H1 (cell line): ENCODE data around the gene GAMT. TPM values are rescaled to one million over a fixed set of nuclear protein-coding genes. Genes with fewer than 3 reads are reported as not detected.

Experiments used
- CTCF ChIA-PET: fragments of 300-600 bp; sonication (Branson Sonifier 250); formaldehyde crosslinking; loops from one replicate; lab custom pipeline; 2021; ENCODE audit not compliant: partially characterized antibody; lab: Charles Lee
- POLR2A ChIA-PET: fragments of 300-600 bp; sonication (Branson Sonifier 250); formaldehyde crosslinking; loops from one replicate; lab custom pipeline; 2021; ENCODE audit warnings: inconsistent platforms; ENCODE audit not compliant: partially characterized antibody; lab: Charles Lee
- DNase-seq, 2 experiments: peaks; one replicate each; pipeline versions ENCODE4 v3.0.0 to v3.0.0-alpha.2; 2010 to 2022; ENCODE audit warnings: low spot score in 2 of 2, low read depth in 1 of 2, mixed read lengths in 1 of 2
- FAIRE-seq: peaks from 2 replicates; lab custom pipeline; 2011; peaks lifted over from hg19 to GRCh38; lab: Jason Lieb, UNC
- H2AFZ ChIP-seq: 2 replicates; pipeline ENCODE4 v1.8.1; 2012; ENCODE audit warnings: low read length, inconsistent platforms
- H2AK5ac ChIP-seq: 2 replicates; pipeline ENCODE4 v1.6.1; 2013; ENCODE audit warnings: low read depth, low read length
- H2BK120ac ChIP-seq: replicated peaks from 2 replicates; pipeline ENCODE3; 2013; ENCODE audit warnings: low read depth, low read length, inconsistent platforms
- H2BK12ac ChIP-seq: 2 replicates; pipeline ENCODE4 v1.6.1; 2013; ENCODE audit warnings: low read depth, low read length
- H2BK15ac ChIP-seq: 2 replicates; pipeline ENCODE4 v1.6.1; 2013; ENCODE audit warnings: low read length
- H2BK20ac ChIP-seq: 2 replicates; pipeline ENCODE4 v1.6.1; 2013; ENCODE audit warnings: low read length
- H2BK5ac ChIP-seq: 2 replicates; pipeline ENCODE4 v1.6.1; 2013; ENCODE audit warnings: low read depth, low read length
- H3K14ac ChIP-seq: 2 replicates; pipeline ENCODE4 v1.6.1; 2013; ENCODE audit warnings: inconsistent platforms; ENCODE audit not compliant: insufficient read length
- H3K18ac ChIP-seq: 2 replicates; pipeline ENCODE4 v1.6.1; 2013; ENCODE audit warnings: low read length; ENCODE audit errors: extremely low read depth
- H3K23ac ChIP-seq: 2 replicates; pipeline ENCODE4 v1.6.1; 2013; ENCODE audit warnings: inconsistent platforms; ENCODE audit not compliant: insufficient read length
- H3K23me2 ChIP-seq: 2 replicates; pipeline ENCODE4 v1.6.1; 2013; ENCODE audit warnings: low read depth, low read length
- H3K27ac ChIP-seq: 2 replicates; pipeline ENCODE4 v1.6.1; 2011; ENCODE audit warnings: low read depth, low read length, inconsistent platforms
- H3K27me3 ChIP-seq, 4 experiments: replicated peaks in 1 of 4; 1 replicate in 1 of 4; 2 replicates in 3 of 4; pipeline versions ENCODE4 v1.6.1 to v1.8.1; 2011 to 2013; ENCODE audit warnings: low read length in 3 of 4, mild to moderate bottlenecking in 3 of 4, inconsistent platforms in 2 of 4, mixed read lengths in 2 of 4, moderate library complexity in 1 of 4; ENCODE audit not compliant: control insufficient read depth in 3 of 4, insufficient read depth in 3 of 4; ENCODE audit errors: extremely low read depth in 1 of 4
- H3K36me3 ChIP-seq, 4 experiments: 2 replicates each; pipeline versions ENCODE4 v1.6.1 to v1.8.1; 2011 to 2013; ENCODE audit warnings: mild to moderate bottlenecking in 4 of 4, low read length in 3 of 4, moderate library complexity in 2 of 4, control low read depth in 1 of 4, inconsistent platforms in 1 of 4; ENCODE audit not compliant: insufficient read depth in 4 of 4, control insufficient read depth in 2 of 4
- H3K4ac ChIP-seq: replicated peaks from 2 replicates; pipeline ENCODE3; 2013; ENCODE audit warnings: low read length, low read depth, mixed read lengths, inconsistent platforms; ENCODE audit not compliant: insufficient read length
- H3K4me1 ChIP-seq, 4 experiments: replicated peaks in 1 of 4; 1 replicate in 1 of 4; 2 replicates in 3 of 4; pipeline versions ENCODE4 v1.6.1 to v1.8.1; 2011 to 2013; ENCODE audit warnings: low read length in 3 of 4, inconsistent platforms in 2 of 4, mixed read lengths in 1 of 4; ENCODE audit not compliant: insufficient read depth in 4 of 4, control insufficient read depth in 3 of 4
- H3K4me2 ChIP-seq, 2 experiments: 2 replicates each; pipeline versions ENCODE4 v1.6.1 to v1.8.1; 2011 to 2013; ENCODE audit warnings: low read depth in 2 of 2, low read length in 2 of 2, control low read depth in 1 of 2, inconsistent platforms in 1 of 2, mild to moderate bottlenecking in 1 of 2; ENCODE audit not compliant: insufficient read depth in 1 of 2
- H3K4me3 ChIP-seq, 4 experiments: fragments of 200-600, 300-600 bp in 1 of 4; sonication (generic), shearing (Covaris generic), sonication (Bioruptor Twin) in 1 of 4; 2 replicates each; pipeline versions ENCODE4 v1.5.1 to v1.8.1; 2011 to 2016; ENCODE audit warnings: low read length in 4 of 4, low read depth in 3 of 4, control low read depth in 2 of 4, inconsistent platforms in 2 of 4, mild to moderate bottlenecking in 2 of 4, mixed read lengths in 1 of 4, moderate library complexity in 1 of 4; ENCODE audit not compliant: insufficient read depth in 2 of 4; ENCODE audit errors: extremely low read depth in 1 of 4
- H3K56ac ChIP-seq: replicated peaks from 2 replicates; pipeline ENCODE3; 2013; ENCODE audit warnings: low read depth, mild to moderate bottlenecking, mixed read lengths, low read length, inconsistent platforms; ENCODE audit not compliant: insufficient read length
- H3K79me1 ChIP-seq: 2 replicates; pipeline ENCODE4 v1.6.1; 2013; ENCODE audit warnings: low read depth, low read length, control low read depth
- H3K79me2 ChIP-seq, 2 experiments: 2 replicates each; pipeline versions ENCODE4 v1.6.1 to v1.8.1; 2012 to 2013; ENCODE audit warnings: low read length in 2 of 2, mild to moderate bottlenecking in 2 of 2, inconsistent platforms in 1 of 2; ENCODE audit not compliant: insufficient read depth in 2 of 2, control insufficient read depth in 1 of 2
- H3K9ac ChIP-seq, 4 experiments: replicated peaks in 1 of 4; 1 replicate in 1 of 4; 2 replicates in 3 of 4; pipeline versions ENCODE4 v1.6.1 to v1.8.1; 2011 to 2013; ENCODE audit warnings: low read depth in 3 of 4, low read length in 3 of 4, control low read depth in 2 of 4, mild to moderate bottlenecking in 2 of 4, moderate library complexity in 2 of 4, inconsistent platforms in 1 of 4; ENCODE audit errors: extremely low read depth in 1 of 4
- H3K9me3 ChIP-seq, 2 experiments: 2 replicates each; pipeline versions ENCODE4 v1.6.1 to v1.8.1; 2012 to 2013; ENCODE audit warnings: mild to moderate bottlenecking in 2 of 2, moderate library complexity in 2 of 2, control low read depth in 1 of 2, inconsistent platforms in 1 of 2, low read depth in 1 of 2, low read length in 1 of 2, mixed read lengths in 1 of 2; ENCODE audit not compliant: insufficient read depth in 2 of 2
- H4K20me1 ChIP-seq, 2 experiments: replicated peaks in 1 of 2; 2 replicates each; pipeline versions ENCODE3 to v1.8.1; 2011 to 2013; ENCODE audit warnings: inconsistent platforms in 2 of 2, low read length in 2 of 2, mild to moderate bottlenecking in 1 of 2; ENCODE audit not compliant: insufficient read depth in 2 of 2, control insufficient read depth in 1 of 2
- H4K5ac ChIP-seq: 2 replicates; pipeline ENCODE4 v1.6.1; 2013; ENCODE audit warnings: low read length, low read depth, mixed read lengths, inconsistent platforms; ENCODE audit not compliant: insufficient read length
- H4K8ac ChIP-seq: 2 replicates; pipeline ENCODE4 v1.8.0; 2013; ENCODE audit warnings: mild to moderate bottlenecking, moderate library complexity, low read length, inconsistent platforms; ENCODE audit not compliant: insufficient read depth; ENCODE audit errors: extremely low read depth
- H4K91ac ChIP-seq: replicated peaks from 2 replicates; pipeline ENCODE3; 2013; ENCODE audit warnings: low read length, mixed read lengths, inconsistent platforms; ENCODE audit not compliant: insufficient read length
- CTCF ChIP-seq, 3 experiments: IDR thresholded peaks; 1 replicate in 2 of 3; 2 replicates in 1 of 3; pipeline versions ENCODE4 v1.5.1 to v1.6.1; 2011; ENCODE audit warnings: low read length in 3 of 3, mild to moderate bottlenecking in 3 of 3, inconsistent platforms in 2 of 3, low read depth in 1 of 3, moderate library complexity in 1 of 3; ENCODE audit not compliant: insufficient read depth in 1 of 3; ENCODE audit errors: control extremely low read depth in 1 of 3
- KDM4A ChIP-seq: IDR thresholded peaks from one replicate; pipeline ENCODE4 v1.7.1; 2012; ENCODE audit warnings: low read depth, mild to moderate bottlenecking, moderate library complexity, low read length, inconsistent platforms; ENCODE audit not compliant: severe bottlenecking
- PHF8 ChIP-seq: fragments of 200-600 bp; sonication (generic); conservative IDR thresholded peaks from 2 replicates; pipeline ENCODE4 v1.7.1; 2012; ENCODE audit warnings: low read depth, mild to moderate bottlenecking, inconsistent platforms, low read length, moderate library complexity
- SIRT6 ChIP-seq: IDR thresholded peaks from one replicate; pipeline ENCODE4 v1.7.1; 2012; ENCODE audit warnings: low read length, inconsistent platforms
- SP4 ChIP-seq: IDR thresholded peaks from 2 replicates; pipeline ENCODE4 v1.6.1; 2012; ENCODE audit warnings: low read length, inconsistent platforms
- SRF ChIP-seq: IDR thresholded peaks from 2 replicates; pipeline ENCODE4 v1.6.1; 2011; ENCODE audit warnings: mild to moderate bottlenecking, low read depth, low read length, moderate library complexity
- USF2 ChIP-seq: IDR thresholded peaks from 2 replicates; pipeline ENCODE4 v1.6.1; 2011; ENCODE audit warnings: low read length, improper control_type of control experiment
- WGBS, 2 experiments: shearing (Covaris generic) in 1 of 2; methylation state at CpG; one replicate each; pipeline versions ENCODE4 v1.1.6 to v1.1.7; 2013 to 2015; ENCODE audit warnings: low lambda C conversion rate in 2 of 2, mixed read lengths in 2 of 2, inconsistent platforms in 1 of 2, low coverage in 1 of 2, missing lambda C conversion rate in 1 of 2; ENCODE audit not compliant: insufficient replicate concordance in 2 of 2, insufficient coverage in 1 of 2, insufficient read length in 1 of 2; ENCODE audit errors: extremely low coverage in 1 of 2, missing lambda C conversion rate in 1 of 2; 5-methylcytosine and 5-hydroxymethylcytosine counted together
- polyA plus RNA-seq, 7 experiments: library from polyadenylated mRNA; depleted of rRNA in 3 of 7; stranded (reverse) in 5 of 7; unstranded in 2 of 7; fragments of >200 nt in 5 of 7; fragments of 200-250 nt in 2 of 7; gene quantifications; 1 replicate in 5 of 7; 2 replicates in 1 of 7; 4 replicates in 1 of 7; pipeline versions ENCODE4 v1.2.1 to v1.2.3, GENCODE V29; 2011 to 2013; ENCODE audit warnings: missing spikeins in 2 of 7, mixed read lengths in 2 of 7
- total RNA-seq: library from RNA; stranded (reverse); fragmentation: NEBNext Ultra II Directional; extraction: Animal tissue kit (Norgen Biotek cat#: 25700); gene quantifications from 2 replicates; pipeline ENCODE4 v1.2.1, GENCODE V29; 2021

The GAMT gene
- total and polyA plus RNA-seq, 2 of the 8 experiments (the other 6 are each of a cell fraction or from before 2014, with no cell fraction given): 17.2 to 35.6 TPM

GRCh38 chr19:1412995-1413800, 11.9 kb upstream of the GAMT start:
- H3K56ac ChIP-seq: no peak overlapping the region
- H2BK20ac ChIP-seq: no peak overlapping the region
- POLR2A ChIA-PET: interaction anchor here (0.7 to 3.9 kb wide), 17 partner anchors 8 to 144 kb away, joined by 3 to 24 read pairs (median 3); partner anchors contain the start of gene CIRBP
- H3K9me3 ChIP-seq: no peaks in the 10 kb centered on the region
- no peak overlapping the region for H3K18ac ChIP-seq
- no peak overlapping the region for H3K9ac ChIP-seq
- no peak overlapping the region; the same call in 1 of the 2 replicates for H4K8ac ChIP-seq
- no peak overlapping the region for H3K27ac ChIP-seq
- H3K14ac ChIP-seq: no peak overlapping the region
- peaks cover 79 to 99% of the 10 kb centered on the region in 2 experiments for H3K79me2 ChIP-seq
- H3K4me2 ChIP-seq: no peak overlapping the region
- no peak overlapping the region for H4K91ac ChIP-seq
- H3K27me3 ChIP-seq: no peaks in the 10 kb centered on the region
- no peak overlapping the region for H2BK12ac ChIP-seq
- peak overlapping the region; percentile 52; the same call in 1 of the 2 replicates for H2BK5ac ChIP-seq
- H2AFZ ChIP-seq: no peak overlapping the region
- peaks cover 0 to 16% (median 4%) of the 10 kb centered on the region in 4 experiments; a peak in 7 of 8 replicates for H3K36me3 ChIP-seq
- H4K20me1 ChIP-seq: peaks cover 78 to 84% of the 10 kb centered on the region in 2 experiments
- no peak overlapping the region for H4K5ac ChIP-seq
- no peak overlapping the region for H2BK15ac ChIP-seq
- peaks cover 8 to 43% (median 34%) of the 10 kb centered on the region in 4 experiments for H3K4me1 ChIP-seq
- no peak for FAIRE-seq
- H2BK120ac ChIP-seq: no peak overlapping the region
- DNase-seq: no peak
- peaks cover 30% of the 10 kb centered on the region for H3K79me1 ChIP-seq
- H3K4ac ChIP-seq: no peak overlapping the region
- no peak overlapping the region for H3K23ac ChIP-seq
- no peak overlapping the region for H2AK5ac ChIP-seq
- 93% methylated on average over 36 of the region's 36 CpGs; no CpG with 5 or more reads in 1 of the 2 experiments for WGBS, 2 experiments
- CTCF ChIA-PET: interaction anchor here (0.7 to 2.8 kb wide), 6 partner anchors 8 to 41 kb away, joined by 3 to 8 read pairs (median 4); no protein-coding TSS in a partner anchor
- H3K4me3 ChIP-seq: no peak overlapping the region
- H3K23me2 ChIP-seq: peaks cover 12% of the 10 kb centered on the region; the same call in 1 of the 2 replicates
- TF ChIP-seq SIRT6 (no peak), USF2 (no peak), KDM4A (no peak), SP4 (no peak), PHF8 (no peak), CTCF (IDR thresholded peaks at IDR 0.05; ENCODE audit: control extremely low read depth in 1 of 3, insufficient read depth in 1 of 3, low read depth in 1 of 3, low read length in 3 of 3) (no peak), SRF (no peak)
